CD4-positive, alpha-beta T cell (primary cell): Measurements from ENCODE around the gene SPSB3. TPM values are rescaled to one million over a fixed set of nuclear protein-coding genes. Genes with fewer than 3 reads are reported as not detected.

Experiments
- ATAC-seq: fragments of 200-7000 bp; cut with Tn5 transposase; one replicate; pipeline ENCODE4 v1.10.0; 2022; ENCODE audit warnings: mild to moderate bottlenecking; ENCODE audit not compliant: poor library complexity
- CTCF ChIA-PET: fragments of 350-600 bp; sonication (Branson Sonifier 250); formaldehyde crosslinking; loops from one replicate; lab custom pipeline; 2021; ENCODE audit warnings: antibody characterized with exemption, inconsistent platforms; lab: Charles Lee
- POLR2A ChIA-PET: fragments of 350-600 bp; sonication (Branson Sonifier 250); formaldehyde crosslinking; loops from one replicate; lab custom pipeline; 2021; ENCODE audit warnings: antibody characterized with exemption, inconsistent platforms; lab: Charles Lee
- DNase-seq, 14 experiments: peaks; one replicate each; pipeline ENCODE4 v3.0.0-alpha.2; 2013 to 2020; ENCODE audit warnings: mixed read lengths in 2 of 14
- H3K27ac ChIP-seq, 2 donors: one replicate each; pipeline versions ENCODE4 v1.5.1 to v1.7.0; 2013; ENCODE audit warnings: low read length in 2 of 2, low read depth in 1 of 2, mild to moderate bottlenecking in 1 of 2
- H3K27me3 ChIP-seq, 2 experiments: 1 replicate in 1 of 2; 2 replicates in 1 of 2; pipeline versions ENCODE4 v1.6.1 to v1.7.0; 2013; ENCODE audit warnings: low read length in 2 of 2, control low read depth in 1 of 2, mild to moderate bottlenecking in 1 of 2, moderate library complexity in 1 of 2; ENCODE audit not compliant: insufficient read depth in 2 of 2, control insufficient read depth in 1 of 2
- H3K36me3 ChIP-seq: one replicate; pipeline ENCODE4 v1.6.1; 2013; ENCODE audit warnings: low read length, control low read depth; ENCODE audit not compliant: insufficient read depth
- H3K4me1 ChIP-seq: one replicate; pipeline ENCODE4 v1.6.1; 2013; ENCODE audit warnings: low read length, control low read depth; ENCODE audit not compliant: insufficient read depth
- H3K4me3 ChIP-seq: one replicate; pipeline ENCODE4 v1.5.1; 2013; ENCODE audit warnings: mild to moderate bottlenecking, low read length, moderate library complexity
- H3K9me3 ChIP-seq, 2 experiments: 1 replicate in 1 of 2; 2 replicates in 1 of 2; pipeline versions ENCODE4 v1.6.1 to v1.7.0; 2013; ENCODE audit warnings: low read length in 2 of 2, mild to moderate bottlenecking in 2 of 2, control low read depth in 1 of 2, moderate library complexity in 1 of 2; ENCODE audit not compliant: control insufficient read depth in 1 of 2, insufficient read depth in 1 of 2
- H3K27ac Mint-ChIP-seq: one replicate; pipeline ENCODE4 v1.8.0; 2020; ENCODE audit warnings: mixed read lengths
- H3K27me3 Mint-ChIP-seq: one replicate; pipeline ENCODE4 v1.8.0; 2021; ENCODE audit warnings: mixed read lengths
- H3K36me3 Mint-ChIP-seq: one replicate; pipeline ENCODE4 v1.8.0; 2021; ENCODE audit warnings: low read depth, mixed read lengths
- H3K4me1 Mint-ChIP-seq: one replicate; pipeline ENCODE4 v1.8.0; 2021; ENCODE audit warnings: low read depth, mixed read lengths
- H3K4me3 Mint-ChIP-seq: one replicate; pipeline ENCODE4 v1.8.0; 2020; ENCODE audit warnings: mild to moderate bottlenecking, mixed read lengths
- H3K9me3 Mint-ChIP-seq: one replicate; pipeline ENCODE4 v1.8.0; 2020; ENCODE audit warnings: mixed read lengths
- intact Hi-C, 2 experiments: fragments of 100-400 bp; cut with DNase I in 1 of 2; cut with micrococcal nuclease in 1 of 2; formaldehyde crosslinking; loops; one replicate each; pipeline versions ENCODE4 v1.15.1 to v1.9.0; 2023 to 2025; cut with DNase I, micrococcal nuclease
- total RNA-seq, 174 experiments: library from RNA in 2 of 174; stranded (reverse) in 2 of 174; gene quantifications; one replicate each; pipeline ENCODE4 v1.2.3 and lab custom pipeline; 2021 to 2026
- TF ChIP-seq, protein P1 (sequence below): fragments of 200-600 bp; IDR thresholded peaks from one replicate; pipeline ENCODE4 v1.8.0; 2022; ENCODE audit warnings: antibody characterized with exemption, mild to moderate bottlenecking

SPSB3 gene
- total RNA-seq, 2 experiments from 2014 or later = 86.3 to 87.6 TPM

DNA sequence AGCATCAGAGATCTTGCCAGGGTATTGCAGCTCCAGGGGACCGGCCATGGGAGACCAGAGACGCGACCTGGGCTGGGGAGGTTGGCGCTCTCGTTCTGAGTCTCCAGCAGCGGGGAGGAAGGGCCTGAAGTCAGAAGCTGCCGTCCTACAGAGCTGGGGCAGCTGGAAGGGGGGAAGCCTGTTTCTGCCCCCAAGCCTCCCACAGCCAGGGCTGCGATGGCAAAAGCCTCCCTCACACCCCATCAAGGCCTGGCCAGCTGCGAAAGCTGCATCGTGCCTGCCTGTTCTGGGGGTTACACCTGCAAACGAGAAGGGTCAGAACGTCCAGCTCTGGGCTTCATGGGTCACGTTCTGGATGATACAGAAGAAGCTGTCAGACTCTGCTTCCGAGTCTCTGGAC is 50.3 kb downstream of the SPSB3 start:
- H3K36me3 ChIP-seq = peaks cover 58% of the 10 kb centered on the region

GRCh38 chr16:1731603-1732002 is 50.8 kb downstream of the SPSB3 start:
- H3K4me1 ChIP-seq = peaks cover 2% of the 10 kb centered on the region
- peaks cover 33% of the 10 kb centered on the region for H3K36me3 Mint-ChIP-seq
- H3K9me3 ChIP-seq = peaks cover 0 to 6% of the 10 kb centered on the region in 2 experiments
- peaks cover 62% of the 10 kb centered on the region for H3K36me3 ChIP-seq
- no peak overlapping the region for H3K27ac ChIP-seq
- H3K9me3 Mint-ChIP-seq = no peaks in the 10 kb centered on the region
- no peaks in the 10 kb centered on the region for H3K27me3 Mint-ChIP-seq
- H3K27ac Mint-ChIP-seq = no peak overlapping the region
- ATAC-seq = no peak
- peaks cover 10% of the 10 kb centered on the region for H3K4me1 Mint-ChIP-seq
- DNase-seq = no peak
- TF ChIP-seq, protein P1, sequence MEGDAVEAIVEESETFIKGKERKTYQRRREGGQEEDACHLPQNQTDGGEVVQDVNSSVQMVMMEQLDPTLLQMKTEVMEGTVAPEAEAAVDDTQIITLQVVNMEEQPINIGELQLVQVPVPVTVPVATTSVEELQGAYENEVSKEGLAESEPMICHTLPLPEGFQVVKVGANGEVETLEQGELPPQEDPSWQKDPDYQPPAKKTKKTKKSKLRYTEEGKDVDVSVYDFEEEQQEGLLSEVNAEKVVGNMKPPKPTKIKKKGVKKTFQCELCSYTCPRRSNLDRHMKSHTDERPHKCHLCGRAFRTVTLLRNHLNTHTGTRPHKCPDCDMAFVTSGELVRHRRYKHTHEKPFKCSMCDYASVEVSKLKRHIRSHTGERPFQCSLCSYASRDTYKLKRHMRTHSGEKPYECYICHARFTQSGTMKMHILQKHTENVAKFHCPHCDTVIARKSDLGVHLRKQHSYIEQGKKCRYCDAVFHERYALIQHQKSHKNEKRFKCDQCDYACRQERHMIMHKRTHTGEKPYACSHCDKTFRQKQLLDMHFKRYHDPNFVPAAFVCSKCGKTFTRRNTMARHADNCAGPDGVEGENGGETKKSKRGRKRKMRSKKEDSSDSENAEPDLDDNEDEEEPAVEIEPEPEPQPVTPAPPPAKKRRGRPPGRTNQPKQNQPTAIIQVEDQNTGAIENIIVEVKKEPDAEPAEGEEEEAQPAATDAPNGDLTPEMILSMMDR = no peak
- H3K27me3 ChIP-seq = no peaks in the 10 kb centered on the region
- no peak overlapping the region for H3K4me3 ChIP-seq
- ChIA-PET POLR2A (no interaction called here), CTCF (no interaction called here)
- H3K4me3 Mint-ChIP-seq = no peak overlapping the region
- intact Hi-C loops = no loop called here

More for the DNA sequence above, 50.3 kb downstream of the SPSB3 start:
- ChIA-PET POLR2A (no interaction called here), CTCF (interaction anchor here (1.3 kb wide), 1 partner anchor 26 kb away, joined by 4 read pairs; the partner anchor contains the start of gene MAPK8IP3)
- ATAC-seq (no peak), DNase-seq (peak in 1 of 14 experiments; percentile 6)
- Mint-ChIP-seq H3K27ac (no peak overlapping the region), H3K9me3 (no peaks in the 10 kb centered on the region), H3K4me1 (peaks cover 6% of the 10 kb centered on the region), H3K36me3 (peaks cover 29% of the 10 kb centered on the region), H3K4me3 (no peak overlapping the region), H3K27me3 (no peaks in the 10 kb centered on the region)
- intact Hi-C loops = no loop called here
- no peak overlapping the region for H3K27ac ChIP-seq
- H3K9me3 ChIP-seq = peaks cover 0 to 6% of the 10 kb centered on the region in 2 experiments
- H3K4me3 ChIP-seq = no peak overlapping the region
- H3K4me1 ChIP-seq = no peaks in the 10 kb centered on the region
- TF ChIP-seq, protein P1 = no peak
- no peaks in the 10 kb centered on the region for H3K27me3 ChIP-seq

- Histone ChIP-seq H3K27ac (no peak overlapping the region), H3K27me3 (no peaks in the 10 kb centered on the region), H3K4me1 (peaks cover 2% of the 10 kb centered on the region), H3K4me3 (no peak overlapping the region), H3K9me3 (peaks cover 0 to 1% of the 10 kb centered on the region in 2 experiments), H3K36me3 (peaks cover 68% of the 10 kb centered on the region)
- H3K9me3 Mint-ChIP-seq = no peaks in the 10 kb centered on the region
- CTCF ChIA-PET = no interaction called here
- H3K4me3 Mint-ChIP-seq = no peak overlapping the region
- no peaks in the 10 kb centered on the region for H3K27me3 Mint-ChIP-seq
- intact Hi-C loops = no loop called here
- H3K36me3 Mint-ChIP-seq = peaks cover 37% of the 10 kb centered on the region
- H3K4me1 Mint-ChIP-seq = peaks cover 10% of the 10 kb centered on the region
- ATAC-seq (no peak), DNase-seq (no peak)
- POLR2A ChIA-PET = no interaction called here
- H3K27ac Mint-ChIP-seq = no peak overlapping the region
- TF ChIP-seq, protein P1 = no peak
Observed at GRCh38 chr16:1731073-1731472, 51.3 kb downstream of the SPSB3 start.
